ENCODE data around the gene DNAJC25.

Gene DNAJC25

DNA sequence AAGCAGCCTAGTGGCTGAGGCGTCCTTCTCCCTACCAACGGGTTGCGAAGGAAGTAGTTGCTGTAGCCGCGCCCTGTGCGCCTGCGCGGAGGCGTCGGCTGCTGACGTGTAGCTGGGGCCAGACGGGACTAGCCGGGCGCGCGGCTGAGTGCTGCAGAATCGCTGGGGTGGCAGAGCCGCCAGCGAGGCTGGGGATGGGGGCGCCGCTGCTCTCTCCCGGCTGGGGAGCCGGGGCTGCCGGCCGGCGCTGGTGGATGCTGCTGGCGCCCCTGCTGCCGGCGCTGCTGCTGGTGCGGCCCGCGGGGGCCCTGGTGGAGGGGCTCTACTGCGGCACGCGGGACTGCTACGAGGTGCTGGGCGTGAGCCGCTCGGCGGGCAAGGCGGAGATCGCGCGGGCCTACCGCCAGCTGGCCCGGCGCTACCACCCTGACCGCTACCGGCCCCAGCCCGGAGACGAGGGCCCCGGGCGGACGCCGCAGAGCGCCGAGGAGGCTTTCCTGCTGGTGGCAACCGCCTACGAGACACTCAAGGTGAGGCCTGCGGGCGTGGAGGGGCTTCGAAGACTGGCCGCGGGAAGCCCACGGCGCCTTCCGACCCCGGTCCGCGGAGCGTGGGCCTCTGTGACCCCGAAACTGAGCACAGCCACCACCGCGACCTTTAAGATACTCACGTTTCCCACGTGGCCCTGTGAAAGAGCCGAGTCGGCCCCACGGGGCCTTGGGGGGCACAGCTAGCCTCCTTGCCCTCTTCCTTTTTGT, at the start of gene DNAJC25:
Gene DNAJC25 (plus strand): TSS at position 121 of the 758 bp plus-strand sequence. CDS start 74 bp downstream, at position 195.
- no peaks in the 10 kb centered on the region for H3K9me3 ChIP-seq (ENCODE audit: control insufficient read depth in 1 of 2, low read length in 2 of 2)
- H3K4me3 ChIP-seq (ENCODE audit: low read depth in 1 of 2, low read length in 2 of 2), result peak within 1 kb of the TSS; percentile 93 to 94
- peak within 1 kb of the TSS; percentile 83 for H3K27ac ChIP-seq (ENCODE audit: low read depth, low read length)
- no peaks in the 10 kb centered on the region for H3K36me3 ChIP-seq (ENCODE audit: control insufficient read depth in 1 of 2, insufficient read depth in 2 of 2, low read length in 2 of 2)
- H3K4me1 ChIP-seq (ENCODE audit: control insufficient read depth in 1 of 2, insufficient read depth in 2 of 2, low read length in 2 of 2), result peaks cover 41 to 45% of the 10 kb centered on the region in 2 donors
- peak within 1 kb of the TSS; percentile 88 to 94 for H3K9ac ChIP-seq (ENCODE audit: low read depth in 1 of 2, low read length in 2 of 2)
- H3K27me3 ChIP-seq (ENCODE audit: control insufficient read depth in 1 of 2, insufficient read depth in 2 of 2, low read length in 2 of 2), result no peaks in the 10 kb centered on the region

DNA sequence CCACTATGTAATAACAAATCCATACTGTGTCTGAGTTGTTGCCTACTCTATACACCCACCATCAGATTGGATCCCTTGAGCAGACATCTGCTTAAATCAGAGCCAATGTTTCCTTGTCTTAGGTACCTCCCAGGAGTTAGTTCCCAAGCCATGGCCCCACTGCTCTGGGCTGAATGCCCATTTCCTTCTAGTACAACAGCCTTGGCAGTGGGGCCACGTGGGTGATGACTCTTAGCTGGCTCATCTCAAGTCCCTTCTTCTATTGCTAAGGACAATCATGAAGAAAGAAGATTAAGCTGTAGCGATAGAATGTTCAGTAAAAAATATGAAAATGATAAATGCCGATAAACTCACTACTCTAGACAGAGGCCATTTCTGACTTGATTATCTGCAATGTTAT, 48.2 kb upstream of the DNAJC25 start:
- no peaks in the 10 kb centered on the region for H3K9me3 ChIP-seq (ENCODE audit: control insufficient read depth in 1 of 2, low read length in 2 of 2)
- H3K36me3 ChIP-seq (ENCODE audit: control insufficient read depth in 1 of 2, insufficient read depth in 2 of 2, low read length in 2 of 2), result peaks cover 44 to 79% of the 10 kb centered on the region in 2 donors
- no peak overlapping the region for H3K9ac ChIP-seq (ENCODE audit: low read depth in 1 of 2, low read length in 2 of 2)
- no peak overlapping the region for H3K27ac ChIP-seq (ENCODE audit: low read depth, low read length)
- no peak overlapping the region for H3K4me3 ChIP-seq (ENCODE audit: low read depth in 1 of 2, low read length in 2 of 2)
- no peaks in the 10 kb centered on the region for H3K4me1 ChIP-seq (ENCODE audit: control insufficient read depth in 1 of 2, insufficient read depth in 2 of 2, low read length in 2 of 2)
- H3K27me3 ChIP-seq (ENCODE audit: control insufficient read depth in 1 of 2, insufficient read depth in 2 of 2, low read length in 2 of 2), result no peaks in the 10 kb centered on the region

DNA sequence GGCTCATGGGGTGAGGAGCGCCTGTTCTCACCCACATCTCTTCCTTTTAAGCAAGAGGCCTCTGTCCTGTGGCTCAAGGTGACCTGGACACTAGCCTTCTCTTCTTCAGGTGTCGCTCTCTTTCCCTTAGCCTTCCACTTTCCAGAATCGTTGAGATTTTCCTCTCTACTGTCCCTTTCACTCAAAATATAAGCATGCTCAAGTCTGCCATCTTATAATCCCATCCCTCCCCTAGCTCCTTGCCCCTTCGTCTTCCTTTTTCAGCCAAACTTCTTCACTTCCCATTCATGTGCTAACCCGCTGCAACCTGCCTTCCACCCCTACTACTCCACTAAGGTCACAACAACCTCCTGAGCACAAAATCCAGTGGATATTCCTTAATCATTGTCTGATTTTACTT, 44.8 kb upstream of the DNAJC25 start:
- Histone ChIP-seq H3K9ac (ENCODE audit: low read depth in 1 of 2, low read length in 2 of 2) (no peak overlapping the region), H3K4me1 (ENCODE audit: control insufficient read depth in 1 of 2, insufficient read depth in 2 of 2, low read length in 2 of 2) (no peaks in the 10 kb centered on the region), H3K9me3 (ENCODE audit: control insufficient read depth in 1 of 2, low read length in 2 of 2) (no peaks in the 10 kb centered on the region), H3K27me3 (ENCODE audit: control insufficient read depth in 1 of 2, insufficient read depth in 2 of 2, low read length in 2 of 2) (no peaks in the 10 kb centered on the region), H3K4me3 (ENCODE audit: low read depth in 1 of 2, low read length in 2 of 2) (no peak overlapping the region), H3K27ac (ENCODE audit: low read depth, low read length) (no peak overlapping the region), H3K36me3 (ENCODE audit: control insufficient read depth in 1 of 2, insufficient read depth in 2 of 2, low read length in 2 of 2) (peaks cover 29 to 73% of the 10 kb centered on the region in 2 donors)

DNA sequence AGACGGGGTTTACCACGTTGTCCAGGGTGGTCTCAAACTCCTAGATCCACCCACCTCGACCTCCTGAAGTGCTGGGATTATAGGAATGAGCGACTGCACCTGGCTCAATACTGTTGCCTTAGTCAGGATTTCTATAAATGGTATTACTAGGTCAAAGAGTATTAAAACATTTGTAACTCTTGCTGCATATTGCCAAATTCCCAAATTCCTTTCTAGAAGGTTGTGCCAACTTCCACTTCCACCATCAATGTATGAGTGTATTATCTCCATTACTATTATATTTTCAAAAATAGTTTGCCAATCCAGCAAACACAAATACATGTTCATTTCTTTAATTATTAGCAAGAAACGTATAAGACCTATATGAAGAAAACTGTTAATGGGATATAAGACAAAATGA, 42.3 kb upstream of the DNAJC25 start:
- no peaks in the 10 kb centered on the region for H3K4me1 ChIP-seq (ENCODE audit: control insufficient read depth in 1 of 2, insufficient read depth in 2 of 2, low read length in 2 of 2)
- peaks cover 17 to 63% of the 10 kb centered on the region in 2 donors for H3K36me3 ChIP-seq (ENCODE audit: control insufficient read depth in 1 of 2, insufficient read depth in 2 of 2, low read length in 2 of 2)
- H3K27ac ChIP-seq (ENCODE audit: low read depth, low read length), result no peak overlapping the region
- no peak overlapping the region for H3K9ac ChIP-seq (ENCODE audit: low read depth in 1 of 2, low read length in 2 of 2)
- H3K27me3 ChIP-seq (ENCODE audit: control insufficient read depth in 1 of 2, insufficient read depth in 2 of 2, low read length in 2 of 2), result no peaks in the 10 kb centered on the region
- H3K9me3 ChIP-seq (ENCODE audit: control insufficient read depth in 1 of 2, low read length in 2 of 2), result no peaks in the 10 kb centered on the region
- no peak overlapping the region for H3K4me3 ChIP-seq (ENCODE audit: low read depth in 1 of 2, low read length in 2 of 2)

DNA sequence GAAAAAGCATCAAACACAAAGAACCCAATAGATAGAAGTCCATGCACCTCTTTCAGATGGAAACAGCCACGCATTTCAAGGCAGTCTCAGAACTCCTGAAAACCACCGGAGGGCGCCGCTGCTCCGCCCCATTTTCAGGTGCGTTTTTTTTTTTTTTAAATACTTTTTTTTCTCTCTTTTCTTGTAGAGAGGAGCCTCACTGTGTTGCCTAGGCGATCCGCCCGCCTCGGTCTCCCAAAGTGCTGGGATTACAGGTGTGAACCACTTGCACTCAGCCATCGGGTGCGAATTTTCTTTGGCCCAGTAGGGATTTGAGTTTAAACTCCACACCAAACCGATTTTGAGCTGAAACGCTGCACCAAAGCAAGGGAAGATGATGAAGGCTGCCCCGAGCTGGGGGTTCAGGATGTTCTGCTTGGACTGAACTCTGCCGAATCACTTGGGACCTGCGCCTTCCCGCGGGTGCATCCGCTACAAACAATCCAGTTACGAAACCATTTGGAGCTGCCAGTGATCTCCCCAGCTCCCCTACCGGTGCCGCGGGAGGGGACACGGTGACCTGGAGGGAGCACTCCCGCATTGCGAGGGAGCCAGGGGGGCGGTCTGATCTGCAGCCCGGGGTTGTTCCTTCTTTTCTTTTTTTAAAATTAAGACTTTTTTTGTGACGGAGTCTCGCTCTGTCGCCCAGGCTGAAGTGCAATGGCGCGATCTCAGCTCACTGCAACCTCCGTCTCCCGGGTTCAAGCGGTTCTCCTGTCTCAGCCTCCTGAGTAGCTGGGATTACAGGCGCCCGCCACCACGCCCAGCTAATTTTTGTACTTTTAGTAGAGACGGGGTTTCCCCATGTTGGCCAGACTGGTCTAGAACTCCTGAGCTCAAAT, 33.0 kb upstream of the DNAJC25 start:
- Histone ChIP-seq H3K4me1 (ENCODE audit: control insufficient read depth in 1 of 2, insufficient read depth in 2 of 2, low read length in 2 of 2) (peaks cover 20 to 32% of the 10 kb centered on the region in 2 donors), H3K27me3 (ENCODE audit: control insufficient read depth in 1 of 2, insufficient read depth in 2 of 2, low read length in 2 of 2) (no peaks in the 10 kb centered on the region), H3K27ac (ENCODE audit: low read depth, low read length) (peak overlapping the region; percentile 78), H3K36me3 (ENCODE audit: control insufficient read depth in 1 of 2, insufficient read depth in 2 of 2, low read length in 2 of 2) (peaks cover 13 to 22% of the 10 kb centered on the region in 2 donors), H3K9me3 (ENCODE audit: control insufficient read depth in 1 of 2, low read length in 2 of 2) (no peaks in the 10 kb centered on the region), H3K9ac (ENCODE audit: low read depth in 1 of 2, low read length in 2 of 2) (peak overlapping the region; percentile 78 to 82), H3K4me3 (ENCODE audit: low read depth in 1 of 2, low read length in 2 of 2) (peak overlapping the region; percentile 86 to 94)

DNA sequence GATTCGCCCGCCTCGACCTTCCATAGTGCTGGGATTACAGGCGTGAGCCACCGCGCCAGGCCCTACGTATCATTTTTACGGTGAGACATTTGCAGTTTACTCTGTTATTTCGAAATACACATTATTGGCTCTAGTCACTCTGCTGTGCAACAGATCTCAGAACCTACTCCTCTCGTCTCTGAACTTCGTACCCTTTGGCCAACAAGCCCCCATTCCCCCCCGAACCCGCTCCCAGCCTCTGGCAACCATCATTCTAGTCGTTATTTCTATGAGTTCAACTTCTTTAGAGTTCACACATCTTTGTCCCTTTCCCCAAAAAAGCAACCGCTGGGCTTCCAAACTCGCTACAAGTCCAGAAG, 32.4 kb upstream of the DNAJC25 start:
- peaks cover 23 to 36% of the 10 kb centered on the region in 2 donors for H3K4me1 ChIP-seq (ENCODE audit: control insufficient read depth in 1 of 2, insufficient read depth in 2 of 2, low read length in 2 of 2)
- H3K27ac ChIP-seq (ENCODE audit: low read depth, low read length), result peak overlapping the region; percentile 90
- H3K4me3 ChIP-seq (ENCODE audit: low read depth in 1 of 2, low read length in 2 of 2), result peak overlapping the region; percentile 86 to 94

DNA sequence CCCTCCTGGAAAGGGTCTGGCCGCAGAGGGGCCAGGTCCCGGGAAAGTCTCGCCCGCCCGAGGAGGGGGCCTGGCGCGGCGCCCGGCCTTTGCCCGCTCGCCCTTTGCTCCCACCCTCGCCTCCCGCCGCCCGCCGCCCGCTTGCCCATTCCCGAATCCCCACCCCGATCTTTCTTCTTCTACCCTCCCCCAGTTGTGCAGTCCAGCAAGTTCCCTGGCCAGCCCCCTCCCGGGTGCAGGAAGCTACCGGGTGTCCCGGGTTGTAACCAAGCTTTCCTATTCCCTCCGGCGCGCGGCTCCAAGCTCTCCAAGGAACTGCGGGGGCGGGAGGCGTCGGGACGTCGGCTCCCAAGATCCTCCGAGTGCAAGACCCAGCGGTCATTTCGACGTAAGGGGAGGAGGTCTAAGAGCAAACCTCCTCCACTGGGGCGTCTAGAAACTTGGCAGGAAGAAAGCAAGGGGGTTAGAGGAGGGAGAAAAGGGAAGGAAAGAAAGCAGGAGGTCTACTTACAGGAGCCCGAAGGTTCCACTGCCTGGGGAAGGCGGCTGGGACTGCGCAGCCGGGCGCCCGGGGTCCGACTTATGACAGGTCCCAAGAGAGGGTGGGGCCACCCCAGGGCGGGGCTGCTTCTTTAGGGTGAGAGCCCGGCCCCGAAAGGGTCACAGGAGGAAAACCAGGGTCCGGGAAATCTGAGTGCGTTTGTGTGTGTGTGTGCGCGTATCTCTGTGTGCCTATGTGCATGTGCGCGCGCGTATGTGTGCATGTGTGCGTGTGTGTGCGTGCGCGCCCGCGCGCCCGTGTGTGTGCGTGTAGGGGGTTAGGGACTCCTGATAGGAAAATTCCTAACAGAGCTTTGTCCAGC, 31.8 kb upstream of the DNAJC25 start, which contains the start of gene PTGR1:
Gene PTGR1 (minus strand): TSS at position 556 of the 863 bp plus-strand sequence. CDS start 2,225 bp downstream, outside the sequence.
- H3K36me3 ChIP-seq (ENCODE audit: control insufficient read depth in 1 of 2, insufficient read depth in 2 of 2, low read length in 2 of 2), result peaks cover 9 to 13% of the 10 kb centered on the region in 2 donors
- H3K4me1 ChIP-seq (ENCODE audit: control insufficient read depth in 1 of 2, insufficient read depth in 2 of 2, low read length in 2 of 2), result peaks cover 26 to 39% of the 10 kb centered on the region in 2 donors
- H3K9ac ChIP-seq (ENCODE audit: low read depth in 1 of 2, low read length in 2 of 2), result peak within 1 kb of the TSS; percentile 78 to 82
- peak within 1 kb of the TSS; percentile 90 for H3K27ac ChIP-seq (ENCODE audit: low read depth, low read length)
- H3K9me3 ChIP-seq (ENCODE audit: control insufficient read depth in 1 of 2, low read length in 2 of 2), result no peaks in the 10 kb centered on the region
- H3K27me3 ChIP-seq (ENCODE audit: control insufficient read depth in 1 of 2, insufficient read depth in 2 of 2, low read length in 2 of 2), result no peaks in the 10 kb centered on the region
- H3K4me3 ChIP-seq (ENCODE audit: low read depth in 1 of 2, low read length in 2 of 2), result peak within 1 kb of the TSS; percentile 86 to 94

More for the DNA sequence above, 32.4 kb upstream of the DNAJC25 start:
- peaks cover 13 to 18% of the 10 kb centered on the region in 2 donors for H3K36me3 ChIP-seq (ENCODE audit: control insufficient read depth in 1 of 2, insufficient read depth in 2 of 2, low read length in 2 of 2)
- H3K27me3 ChIP-seq (ENCODE audit: control insufficient read depth in 1 of 2, insufficient read depth in 2 of 2, low read length in 2 of 2), result no peaks in the 10 kb centered on the region
- H3K9ac ChIP-seq (ENCODE audit: low read depth in 1 of 2, low read length in 2 of 2), result peak overlapping the region; percentile 78 to 82
- no peaks in the 10 kb centered on the region for H3K9me3 ChIP-seq (ENCODE audit: control insufficient read depth in 1 of 2, low read length in 2 of 2)

DNA sequence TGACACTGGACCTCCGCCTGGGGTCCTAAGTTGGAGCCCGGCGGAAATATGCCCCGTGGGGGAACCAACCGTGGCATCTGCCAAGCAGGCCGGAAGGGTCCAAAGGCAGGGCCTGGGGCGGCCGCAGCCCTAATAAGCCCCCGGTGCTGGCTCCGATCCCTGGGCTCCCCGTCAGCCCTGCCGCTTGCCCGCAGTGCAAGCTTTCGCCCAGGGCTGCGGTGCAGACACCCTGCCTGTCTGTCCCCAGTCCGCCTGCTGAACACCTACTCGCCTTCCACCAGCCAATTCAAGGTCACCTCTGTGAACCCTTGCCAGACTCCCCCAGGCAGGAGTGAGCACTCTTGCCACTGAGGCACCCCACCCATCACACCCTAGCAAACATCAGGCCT, 31.2 kb upstream of the DNAJC25 start:
- H3K36me3 ChIP-seq (ENCODE audit: control insufficient read depth in 1 of 2, insufficient read depth in 2 of 2, low read length in 2 of 2), result peaks cover 9 to 11% of the 10 kb centered on the region in 2 donors
- H3K4me3 ChIP-seq (ENCODE audit: low read depth in 1 of 2, low read length in 2 of 2), result peak overlapping the region; percentile 86 to 94
- H3K4me1 ChIP-seq (ENCODE audit: control insufficient read depth in 1 of 2, insufficient read depth in 2 of 2, low read length in 2 of 2), result peaks cover 26 to 43% of the 10 kb centered on the region in 2 donors
- peak overlapping the region; percentile 90 for H3K27ac ChIP-seq (ENCODE audit: low read depth, low read length)
- H3K9ac ChIP-seq (ENCODE audit: low read depth in 1 of 2, low read length in 2 of 2), result peak overlapping the region; percentile 78 to 82
- no peaks in the 10 kb centered on the region for H3K9me3 ChIP-seq (ENCODE audit: control insufficient read depth in 1 of 2, low read length in 2 of 2)
- no peaks in the 10 kb centered on the region for H3K27me3 ChIP-seq (ENCODE audit: control insufficient read depth in 1 of 2, insufficient read depth in 2 of 2, low read length in 2 of 2)

DNA sequence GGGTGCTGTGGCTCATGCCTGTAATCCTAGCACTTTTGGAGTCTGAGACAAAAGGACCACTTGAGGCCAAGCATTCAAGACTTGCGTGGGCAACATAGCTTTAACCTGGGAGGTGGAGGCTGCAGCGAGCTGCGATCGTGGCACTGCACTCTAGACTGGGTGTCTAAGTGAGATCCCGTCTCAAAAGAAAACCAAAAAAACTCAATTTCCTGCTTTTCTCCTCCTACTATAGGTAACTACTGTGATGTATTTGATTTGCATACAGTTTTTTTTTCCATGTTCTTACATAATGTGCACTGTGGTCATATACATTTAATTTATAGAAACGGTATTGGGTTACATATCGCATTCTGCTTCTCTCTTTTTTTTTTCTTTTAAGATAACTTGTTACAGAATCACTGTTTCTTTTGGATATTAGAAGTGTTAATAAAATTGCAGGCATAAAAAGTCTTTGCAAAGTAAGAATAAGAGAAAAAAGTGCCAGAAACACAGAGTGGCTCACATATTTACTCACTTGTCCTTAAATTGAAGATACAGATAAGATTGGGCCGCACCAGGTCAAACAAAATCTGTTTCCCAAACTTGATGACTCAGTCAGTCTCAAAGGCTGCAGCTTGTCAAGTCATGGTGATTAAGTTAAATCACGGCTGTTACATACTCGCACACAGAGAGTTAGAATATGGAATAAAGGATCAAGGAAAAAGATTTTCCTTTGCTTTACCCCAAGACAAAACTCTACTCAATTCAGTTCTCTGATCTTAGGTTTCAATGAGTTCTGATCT, 29.7 kb upstream of the DNAJC25 start:
- peaks cover 28 to 39% of the 10 kb centered on the region in 2 donors for H3K4me1 ChIP-seq (ENCODE audit: control insufficient read depth in 1 of 2, insufficient read depth in 2 of 2, low read length in 2 of 2)
- no peak overlapping the region for H3K27ac ChIP-seq (ENCODE audit: low read depth, low read length)

More for the DNA sequence above, 29.7 kb upstream of the DNAJC25 start:
- H3K4me3 ChIP-seq (ENCODE audit: low read depth in 1 of 2, low read length in 2 of 2), result no peak overlapping the region
- H3K36me3 ChIP-seq (ENCODE audit: control insufficient read depth in 1 of 2, insufficient read depth in 2 of 2, low read length in 2 of 2), result peaks cover 0 to 4% of the 10 kb centered on the region in 2 donors
- peak overlapping the region in 1 of 2 donors; percentile 1 for H3K9ac ChIP-seq (ENCODE audit: low read depth in 1 of 2, low read length in 2 of 2)
- H3K9me3 ChIP-seq (ENCODE audit: control insufficient read depth in 1 of 2, low read length in 2 of 2), result no peaks in the 10 kb centered on the region
- no peaks in the 10 kb centered on the region for H3K27me3 ChIP-seq (ENCODE audit: control insufficient read depth in 1 of 2, insufficient read depth in 2 of 2, low read length in 2 of 2)
